IMR-90 (cell line): ENCODE results near the gene HAVCR1. TPM values are rescaled to one million over a fixed set of nuclear protein-coding genes. Genes with fewer than 3 reads are reported as not detected.
"Not testable (repeated sequence)": the region's sequence is repeated elsewhere in the genome, so short reads cannot be mapped to it uniquely, and the experiment has no call there.

Experiments
- ATAC-seq: fragments of 200-7000 bp; cut with Tn5 transposase; 2 replicates; pipeline ENCODE4 v1.9.1; 2020; ENCODE audit warnings: low read depth, mild to moderate bottlenecking, moderate library complexity
- BruUV-seq: library from RNA; stranded (reverse); fragments of 400-500 nt; replicated peaks from 2 replicates; lab custom pipeline; 2021; lab: Mats Ljungman, UMichigan
- CTCF ChIA-PET: fragments of 300-600 bp; formaldehyde crosslinking; extraction: SDS; loops from one replicate; lab custom pipeline; 2021; ENCODE audit warnings: antibody characterized with exemption; lab: Yijun Ruan, JAX
- POLR2A ChIA-PET: fragments of 300-600 bp; sonication (Branson Sonifier 250); formaldehyde crosslinking; loops from one replicate; lab custom pipeline; 2022; ENCODE audit warnings: antibody characterized with exemption; ENCODE audit not compliant: unreplicated experiment; lab: Charles Lee
- DNase-seq: peaks from one replicate; pipeline ENCODE4 v3.0.0; 2013
- H2AFZ ChIP-seq: replicated peaks from 2 replicates; pipeline ENCODE3; 2013; ENCODE audit warnings: low read length, mild to moderate bottlenecking; ENCODE audit not compliant: poor library complexity
- H2AK5ac ChIP-seq: 2 replicates; pipeline ENCODE4 v1.6.1; 2013; ENCODE audit warnings: low read depth, low read length, inconsistent platforms
- H2AK9ac ChIP-seq: replicated peaks from 2 replicates; pipeline ENCODE3; 2013; ENCODE audit warnings: mild to moderate bottlenecking, low read depth, low read length, moderate library complexity; ENCODE audit not compliant: poor library complexity
- H2BK120ac ChIP-seq: 2 replicates; pipeline ENCODE4 v1.6.1; 2013; ENCODE audit warnings: low read depth, low read length, inconsistent platforms
- H2BK15ac ChIP-seq: 3 replicates; pipeline ENCODE4 v1.6.1; 2013; ENCODE audit warnings: low read depth, low read length, inconsistent platforms
- H2BK20ac ChIP-seq: 2 replicates; pipeline ENCODE4 v1.6.1; 2013; ENCODE audit warnings: low read depth, mild to moderate bottlenecking, inconsistent platforms, low read length, moderate library complexity
- H2BK5ac ChIP-seq: 2 replicates; pipeline ENCODE4 v1.6.1; 2013; ENCODE audit warnings: mild to moderate bottlenecking, low read depth, low read length, inconsistent platforms; ENCODE audit not compliant: poor library complexity, severe bottlenecking
- H3K14ac ChIP-seq: replicated peaks from 2 replicates; pipeline ENCODE4 v1.6.1; 2013; ENCODE audit warnings: low read depth, low read length, inconsistent platforms
- H3K18ac ChIP-seq: 2 replicates; pipeline ENCODE4 v1.6.1; 2013; ENCODE audit warnings: low read depth, low read length, control low read depth
- H3K23ac ChIP-seq: 2 replicates; pipeline ENCODE4 v1.6.1; 2013; ENCODE audit warnings: low read depth, low read length, inconsistent platforms
- H3K27ac ChIP-seq: 2 replicates; pipeline ENCODE4 v1.5.1; 2013; ENCODE audit warnings: mild to moderate bottlenecking, control low read depth, low read length; ENCODE audit not compliant: insufficient read depth
- H3K27me3 ChIP-seq: 2 replicates; pipeline ENCODE4 v1.6.1; 2013; ENCODE audit warnings: low read length; ENCODE audit not compliant: control insufficient read depth, insufficient read depth
- H3K36me3 ChIP-seq: 2 replicates; pipeline ENCODE4 v1.6.1; 2013; ENCODE audit warnings: low read length, mixed read lengths; ENCODE audit not compliant: control insufficient read depth, insufficient read depth
- H3K4ac ChIP-seq: 2 replicates; pipeline ENCODE4 v1.6.1; 2013; ENCODE audit warnings: low read depth, low read length, inconsistent platforms
- H3K4me1 ChIP-seq: 2 replicates; pipeline ENCODE4 v1.6.1; 2013; ENCODE audit warnings: low read length, mixed read lengths; ENCODE audit not compliant: control insufficient read depth, insufficient read depth
- H3K4me2 ChIP-seq: 2 replicates; pipeline ENCODE4 v1.6.1; 2013; ENCODE audit warnings: low read depth, mild to moderate bottlenecking, control low read depth, low read length, moderate library complexity
- H3K4me3 ChIP-seq: 2 replicates; pipeline ENCODE4 v1.5.1; 2013; ENCODE audit warnings: low read depth, mild to moderate bottlenecking, control low read depth, low read length, moderate library complexity; ENCODE audit not compliant: insufficient read depth
- H3K56ac ChIP-seq: 2 replicates; pipeline ENCODE4 v1.6.1; 2013; ENCODE audit warnings: low read length, inconsistent platforms; ENCODE audit not compliant: insufficient read depth; ENCODE audit errors: extremely low read depth
- H3K79me1 ChIP-seq, 2 experiments: 2 replicates each; pipeline ENCODE4 v1.6.1; 2013; ENCODE audit warnings: low read length in 2 of 2, inconsistent platforms in 1 of 2, low read depth in 1 of 2
- H3K9ac ChIP-seq: 2 replicates; pipeline ENCODE4 v1.6.1; 2013; ENCODE audit warnings: low read depth, low read length, control low read depth
- H3K9me1 ChIP-seq: 2 replicates; pipeline ENCODE4 v1.6.1; 2013; ENCODE audit warnings: low read length, inconsistent platforms; ENCODE audit not compliant: insufficient read depth
- H3K9me3 ChIP-seq: 2 replicates; pipeline ENCODE4 v1.6.1; 2013; ENCODE audit warnings: low read length; ENCODE audit not compliant: control insufficient read depth, insufficient read depth
- H4K20me1 ChIP-seq: 2 replicates; pipeline ENCODE4 v1.6.1; 2013; ENCODE audit warnings: low read length, inconsistent platforms; ENCODE audit not compliant: insufficient read depth
- H4K5ac ChIP-seq: 2 replicates; pipeline ENCODE4 v1.6.1; 2013; ENCODE audit warnings: mild to moderate bottlenecking, low read depth, low read length, control low read depth
- H4K8ac ChIP-seq, 2 experiments: 2 replicates each; pipeline ENCODE4 v1.6.1; 2013; ENCODE audit warnings: low read depth in 2 of 2, low read length in 2 of 2, control low read depth in 1 of 2, inconsistent platforms in 1 of 2
- H4K91ac ChIP-seq: 2 replicates; pipeline ENCODE4 v1.6.1; 2013; ENCODE audit warnings: low read depth, low read length, inconsistent platforms; ENCODE audit not compliant: insufficient read depth
- WGBS, 2 experiments: methylation state at CpG; one replicate each; pipeline versions ENCODE4 v1.1.5 to v1.1.7; 2013; ENCODE audit warnings: missing lambda C conversion rate in 2 of 2; ENCODE audit not compliant: insufficient read length in 1 of 2; ENCODE audit errors: extremely low coverage in 2 of 2; 5-methylcytosine and 5-hydroxymethylcytosine counted together
- dilution Hi-C: fragments of 300-500 bp; cut with HindIII; formaldehyde crosslinking; loops from one replicate; pipeline ENCODE4 v1.14.3; 2018; ENCODE audit warnings: low sequenced_read_pairs; ENCODE audit not compliant: unreplicated experiment
- in situ Hi-C: fragments of 300-500 bp; cut with MboI; formaldehyde crosslinking; loops from 3 replicates; pipeline ENCODE4 v1.14.3; 2019; ENCODE audit warnings: low sequenced_read_pairs, inconsistent platforms, mixed read lengths
- intact Hi-C: fragments of 100-400 bp; cut with micrococcal nuclease; formaldehyde crosslinking; loops from 2 replicates; pipeline ENCODE4 v1.10.0; 2022
- polyA plus RNA-seq, 3 experiments: library from polyadenylated mRNA; depleted of rRNA; stranded (reverse); fragments of >200 nt; gene quantifications; 2 replicates each; pipeline ENCODE4 v1.2.3, GENCODE V29; 2012; ENCODE audit warnings: low replicate concordance in 1 of 3
- total RNA-seq: library from RNA; depleted of rRNA; stranded (reverse); fragments of >200 nt; gene quantifications from 2 replicates; pipeline ENCODE4 v1.2.3, GENCODE V29; 2012

Gene HAVCR1
- total and polyA plus RNA-seq, 2 of the 4 experiments (the other 2 are of a cell fraction): not detected

- WGBS, 2 experiments: no CpG with 5 or more reads among the region's 28 CpGs
- H3K27ac ChIP-seq, CTCF ChIA-PET, H3K79me1 ChIP-seq, H2BK20ac ChIP-seq, H3K18ac ChIP-seq, in situ Hi-C loops, H4K5ac ChIP-seq, DNase-seq, H3K36me3 ChIP-seq, H3K4me1 ChIP-seq, POLR2A ChIA-PET, dilution Hi-C loops, H2BK5ac ChIP-seq, H2AFZ ChIP-seq, H3K27me3 ChIP-seq, H2AK5ac ChIP-seq, BruUV-seq, H3K56ac ChIP-seq, ATAC-seq, H2BK120ac ChIP-seq, H3K4me2 ChIP-seq, H3K4ac ChIP-seq, H2BK15ac ChIP-seq, H3K9ac ChIP-seq, H4K91ac ChIP-seq, intact Hi-C loops, H3K4me3 ChIP-seq, H3K14ac ChIP-seq, H4K8ac ChIP-seq, H2AK9ac ChIP-seq, H3K9me3 ChIP-seq, H3K9me1 ChIP-seq, H4K20me1 ChIP-seq, H3K23ac ChIP-seq: not testable (repeated sequence)
These were observed 44.8 kb downstream of the HAVCR1 start for GRCh38 chr5:157014143-157014542.
